Stimulated activated CD8-positive, alpha-beta memory T cell treated with anti-CD3 and anti-CD28 coated beads, Interleukin-12 subunit alpha, Interleukin-12 subunit beta, amount 100 ng/mL, for 1 hour (primary cell): ENCODE data around the gene ZNF835.

Source experiments
- DNase-seq: peaks from one replicate; pipeline ENCODE4 v3.0.0-alpha.2; 2020; ENCODE audit warnings: low read depth

The ZNF835 gene

GRCh38 chr19:56663931-56664500 lies 7.5 kb downstream of the ZNF835 start:
- no peak for DNase-seq

- DNase-seq = no peak
Observed at GRCh38 chr19:56661248-56661647, 10.3 kb downstream of the ZNF835 start.

GRCh38 chr19:56660381-56661107 lies 11.0 kb downstream of the ZNF835 start:
- no peak for DNase-seq

- no peak for DNase-seq
Observed at GRCh38 chr19:56654151-56654550, 17.4 kb downstream of the ZNF835 start.

- no peak for DNase-seq
Observed at GRCh38 chr19:56643460-56643955, 28.0 kb downstream of the ZNF835 start.

- DNase-seq = no peak
Observed at GRCh38 chr19:56642711-56643459, 28.7 kb downstream of the ZNF835 start, which contains the start of gene SMIM17. Gene SMIM17, plus strand, starts transcription at chr19:56643159. Its CDS starts 2,509 bp downstream, at chr19:56645668.

GRCh38 chr19:56639217-56639616 lies 32.3 kb downstream of the ZNF835 start:
- DNase-seq = no peak

- no peak for DNase-seq
Observed at GRCh38 chr19:56637976-56638555, 33.5 kb downstream of the ZNF835 start.

GRCh38 chr19:56633021-56633420 lies 38.5 kb downstream of the ZNF835 start:
- no peak for DNase-seq

GRCh38 chr19:56625708-56626107 lies 45.8 kb downstream of the ZNF835 start:
- DNase-seq = no peak

- DNase-seq = no peak
Observed at GRCh38 chr19:56623006-56623405, 48.6 kb downstream of the ZNF835 start.

GRCh38 chr19:56622374-56622773 lies 49.2 kb downstream of the ZNF835 start:
- no peak for DNase-seq

GRCh38 chr19:56619121-56619520 lies 52.4 kb downstream of the ZNF835 start:
- no peak for DNase-seq

- no peak for DNase-seq
Observed at GRCh38 chr19:56617531-56617930, 54.0 kb downstream of the ZNF835 start.

GRCh38 chr19:56613639-56614038 lies 57.9 kb downstream of the ZNF835 start:
- DNase-seq = no peak

- no peak for DNase-seq
Observed at GRCh38 chr19:56612737-56613136, 58.8 kb downstream of the ZNF835 start.
